Erythroblast (primary cell): ENCODE measurements around the gene MOGAT1.

ENCODE experiments used
- GATA1 ChIP-seq: IDR thresholded peaks from 2 replicates; pipeline ENCODE4 v1.6.1; 2011; ENCODE audit warnings: low read depth, mild to moderate bottlenecking, control low read depth, low read length, moderate library complexity
- POLR2A ChIP-seq: IDR thresholded peaks from 2 replicates; pipeline ENCODE4 v1.6.1; 2011; ENCODE audit warnings: mild to moderate bottlenecking, low read length

DNA sequence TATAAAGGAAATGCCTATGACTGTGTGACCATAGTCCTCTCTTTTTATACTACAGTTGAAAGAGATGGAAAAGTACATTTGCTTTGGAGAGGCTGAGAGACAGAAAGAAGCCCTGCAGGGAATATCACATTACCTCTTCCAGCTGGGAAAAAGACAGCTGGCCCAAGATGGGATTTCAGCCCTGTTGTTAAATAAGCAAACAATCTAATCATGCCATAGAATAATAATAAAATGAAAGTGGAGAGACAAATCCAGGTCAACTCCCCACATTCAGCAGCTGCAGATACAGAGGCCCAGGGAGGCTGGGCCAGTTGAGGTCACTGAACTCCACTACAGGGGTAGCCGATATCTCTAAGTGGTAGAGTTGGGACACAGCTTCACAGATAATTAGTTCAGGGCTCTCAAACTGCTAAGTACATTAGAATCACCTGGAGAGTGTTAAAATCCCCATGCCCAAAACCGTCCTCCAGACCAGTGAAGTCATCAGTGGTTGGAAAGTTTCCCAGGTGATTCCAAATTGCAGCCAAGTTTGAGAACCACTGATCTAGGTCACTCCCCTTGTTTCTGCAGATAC, 81.9 kb downstream of the MOGAT1 start:
- no peak for TF ChIP-seq POLR2A
- TF ChIP-seq GATA1: no peak
